Heart right ventricle (tissue), 16 donors: ENCODE results near the gene PPIF. TPM values are rescaled to one million over a fixed set of nuclear protein-coding genes. Genes with fewer than 3 reads are reported as not detected.
"Not testable (repeated sequence)": the region's sequence is repeated elsewhere in the genome, so short reads cannot be mapped to it uniquely, and the experiment has no call there.

ENCODE experiments used
- ATAC-seq, 8 donors: fragments of 200-7000 bp; cut with Tn5 transposase; one replicate each; pipeline ENCODE4 v1.9.1; 2020; ENCODE audit warnings: mild to moderate bottlenecking in 8 of 8, moderate library complexity in 8 of 8, moderate number of reproducible peaks in 1 of 8
- DNase-seq, 2 donors: peaks; one replicate each; pipeline ENCODE4 v3.0.0-alpha.2; 2020
- H3K27ac ChIP-seq, 10 donors: fragments of 200-600 bp; sonication (generic) in 2 of 10; one replicate each; pipeline versions ENCODE4 v1.5.0 to v1.8.0; 2020 to 2022; ENCODE audit warnings: mild to moderate bottlenecking in 3 of 10
- H3K27me3 ChIP-seq, 7 donors: fragments of 200-600 bp; one replicate each; pipeline ENCODE4 v1.8.0; 2021 to 2022; ENCODE audit warnings: mild to moderate bottlenecking in 2 of 7
- H3K36me3 ChIP-seq, 9 donors: fragments of 200-600 bp; sonication (generic) in 1 of 9; one replicate each; pipeline versions ENCODE4 v1.5.0 to v1.8.0; 2020 to 2022; ENCODE audit warnings: mild to moderate bottlenecking in 2 of 9
- H3K4me1 ChIP-seq, 9 donors: fragments of 200-600 bp; sonication (generic) in 1 of 9; one replicate each; pipeline versions ENCODE4 v1.5.0 to v1.8.0; 2020 to 2022; ENCODE audit warnings: mild to moderate bottlenecking in 4 of 9
- H3K4me3 ChIP-seq, 10 donors: fragments of 200-600 bp; sonication (generic) in 2 of 10; one replicate each; pipeline versions ENCODE4 v1.5.0 to v1.8.0; 2020 to 2022; ENCODE audit warnings: mild to moderate bottlenecking in 7 of 10, moderate library complexity in 2 of 10
- H3K9me3 ChIP-seq, 11 donors: fragments of 200-600 bp in 10 of 11; sonication (generic) in 2 of 11; one replicate each; pipeline versions ENCODE4 v1.5.0 to v1.8.0; 2013 to 2022; ENCODE audit warnings: mild to moderate bottlenecking in 2 of 11, control low read depth in 1 of 11, moderate library complexity in 1 of 11
- CTCF ChIP-seq, 9 donors: fragments of 200-600 bp; sonication (generic) in 2 of 9; IDR thresholded peaks; one replicate each; pipeline versions ENCODE4 v1.5.0 to v1.8.0; 2021 to 2022; ENCODE audit warnings: antibody characterized with exemption in 9 of 9, mild to moderate bottlenecking in 5 of 9, moderate library complexity in 1 of 9
- WGBS, 2 donors: extraction: QIAGEN DNeasy Blood & Tissue Kit; methylation state at CpG; one replicate each; pipeline ENCODE4 v1.1.7; 2013; ENCODE audit warnings: inconsistent platforms in 1 of 2; 5-methylcytosine and 5-hydroxymethylcytosine counted together
- intact Hi-C, 10 donors: fragments of 100-400 bp; cut with DNase I; formaldehyde crosslinking; loops; one replicate each; pipeline versions ENCODE4 v1.11.1 to v1.14.2; 2022
- polyA plus RNA-seq, 2 donors: library from polyadenylated mRNA; stranded (reverse); fragments of 200-250 nt; gene quantifications; one replicate each; pipeline ENCODE4 v1.2.3, GENCODE V29; 2013
- total RNA-seq, 10 donors: library from RNA; stranded (reverse); fragmentation: NEBNext Ultra II Directional in 3 of 10; extraction: Animal tissue kit (Norgen Biotek cat#: 25700) in 3 of 10; gene quantifications; one replicate each; pipeline versions ENCODE4 v1.2.1 to v1.2.4, GENCODE V29; 2021 to 2023
- donor health status: Arrhythmogenic right ventricular cardiomyopathy.
- donor health status: ischemic (EF 13 %, LVEDD 7.1; RV severe dilation, severe dysfunction).
- donor health status: healthy with polysubstance abuse.
- donor health status: DM: no; HTN: yes; CAD: no.
- donor health status: DM: no; HTN: no; CAD: no.
- donor health status: ischemic (EF 25% LVEDD 6.9; RV normal size, moderate dysfunction).
- donor health status: ischemic (EF 25% LVEDD 5.7; RV mildly dilated, moderate dysfunction).
- donor health status: healthy.
- donor health status: DM: yes; HTN: yes; CAD: no.
- donor health status: Ischemic cardiomyopathy.
- donor health status: ischemic (EF 35%, LVEDD 5.7; RV mildly dilated, moderate dysfunction).
- donor health status: nonischemic (EF 11% LVEDD 7.7; RV severe dilation, severe dysfunction).
- donor health status: DM: yes; HTN: yes; CAD: no.
- donor health status: PGD.
- donor health status: ischemic (EF 29% LVEDD 5.4; RV normal size, mild dysfunction).
- donor health status: nonischemic (EF 23%, LVEDD 6.1; RV moderate dilation, normal function).

Gene PPIF
- total and polyA plus RNA-seq, 12 donors, result 44.3 to 205 (median 146) TPM

DNA sequence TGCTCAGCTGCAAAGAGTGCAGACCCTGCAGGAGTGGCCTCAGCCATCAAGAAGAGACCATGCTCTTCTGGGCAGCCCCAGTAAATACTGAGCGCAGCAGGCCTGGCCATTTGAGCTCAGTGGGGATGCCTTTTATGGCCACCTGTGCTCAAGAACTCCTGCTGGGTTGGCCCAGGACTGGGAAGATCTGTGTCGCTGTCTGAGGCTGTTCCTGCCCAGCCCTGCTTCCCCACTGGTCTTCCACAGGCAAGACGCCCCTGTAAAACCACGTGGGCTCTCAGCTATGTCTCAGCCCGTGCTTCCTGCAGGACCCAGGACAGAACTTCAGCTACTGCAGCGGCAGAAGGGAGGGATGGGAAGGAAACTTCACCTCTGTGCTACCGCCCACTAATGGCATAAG is 10.5 kb upstream of the PPIF start:
- H3K9me3 ChIP-seq, result peaks cover 0 to 4% (median 0%) of the 10 kb centered on the region in 11 donors
- WGBS, 2 donors, result 72 to 78% methylated on average over 7 of the region's 7 CpGs
- DNase-seq (no peak), ATAC-seq (no peak)
- no peak overlapping the region for H3K27ac ChIP-seq
- H3K27me3 ChIP-seq, result no peaks in the 10 kb centered on the region
- H3K4me1 ChIP-seq, result peaks cover 0 to 9% (median 0%) of the 10 kb centered on the region in 9 donors
- H3K4me3 ChIP-seq, result no peak overlapping the region
- no peak for TF ChIP-seq CTCF (IDR thresholded peaks at IDR 0.05)
- no peaks in the 10 kb centered on the region for H3K36me3 ChIP-seq
- intact Hi-C loops, result no loop called here

DNA sequence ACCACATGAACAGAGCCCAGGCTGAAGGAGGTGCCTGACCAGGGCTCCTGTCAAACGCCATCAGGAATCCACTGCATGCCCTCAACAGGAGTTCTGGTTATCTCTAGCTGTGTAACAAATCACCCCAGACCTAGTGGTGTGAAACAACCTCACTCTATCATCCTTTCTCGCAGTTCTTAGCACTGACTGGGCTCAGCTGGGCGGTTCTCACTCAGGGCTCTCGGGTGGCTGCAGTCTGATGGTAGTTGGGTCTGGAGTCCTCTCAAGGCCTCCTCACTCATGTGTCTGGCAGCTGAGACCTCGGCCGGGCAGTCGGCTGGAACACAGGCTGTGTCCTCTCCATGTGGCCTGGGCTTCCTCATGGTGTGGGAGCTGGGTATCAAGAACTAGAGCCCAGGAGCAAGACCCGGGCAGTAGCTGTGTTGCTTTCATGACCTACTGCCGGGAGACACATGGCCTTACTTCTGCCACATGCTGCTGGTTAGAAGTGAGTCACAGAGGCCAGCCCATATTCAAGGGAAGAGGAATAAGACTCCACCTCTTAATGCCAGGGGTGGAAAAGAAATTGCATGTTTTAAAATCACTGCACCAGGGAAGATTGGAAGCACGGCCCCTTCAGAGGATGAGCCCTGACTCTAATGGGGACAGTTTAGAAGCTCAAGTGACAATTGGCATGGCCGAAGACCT is 9.3 kb upstream of the PPIF start:
- H3K27ac ChIP-seq, intact Hi-C loops, H3K36me3 ChIP-seq, DNase-seq, H3K9me3 ChIP-seq, H3K4me3 ChIP-seq, ATAC-seq, H3K27me3 ChIP-seq: not testable (repeated sequence)
- H3K4me1 ChIP-seq, result peaks cover 0 to 16% (median 0%) of the 10 kb centered on the region in 9 donors
- WGBS, 2 donors, result 93 to 97% methylated on average over 7 of the region's 11 CpGs

GRCh38 chr10:79339266-79339665 is 8.0 kb upstream of the PPIF start:
- 87% methylated on average over 3 of the region's 3 CpGs for WGBS, 2 donors
- H3K4me1 ChIP-seq, result peaks cover 0 to 18% (median 0%) of the 10 kb centered on the region in 9 donors
- TF ChIP-seq CTCF (IDR thresholded peaks at IDR 0.05), result no peak
- H3K36me3 ChIP-seq, result no peaks in the 10 kb centered on the region
- no peaks in the 10 kb centered on the region for H3K9me3 ChIP-seq
- DNase-seq, result no peak
- ATAC-seq, result no peak
- H3K27ac ChIP-seq, result no peak overlapping the region
- no peak overlapping the region for H3K4me3 ChIP-seq
- intact Hi-C loops, result no loop called here
- H3K27me3 ChIP-seq, result no peaks in the 10 kb centered on the region

- intact Hi-C loops, result loop anchor here in 1 of 10 donors (10.0 kb wide), 1 partner anchor 96 kb away; no protein-coding TSS in a partner anchor
- no peak for TF ChIP-seq CTCF (IDR thresholded peaks at IDR 0.05)
- peak in 3 of 8 donors; percentile 30 to 56 (median 39) for ATAC-seq
- Histone ChIP-seq H3K36me3 (no peaks in the 10 kb centered on the region), H3K9me3 (no peaks in the 10 kb centered on the region), H3K27ac (peak overlapping the region in 2 of 10 donors; percentile 18 to 23), H3K27me3 (no peaks in the 10 kb centered on the region), H3K4me1 (peaks cover 0 to 18% (median 0%) of the 10 kb centered on the region in 9 donors), H3K4me3 (no peak overlapping the region)
- no peak for DNase-seq
- 82 to 88% methylated on average over 5 of the region's 5 CpGs for WGBS, 2 donors
Observed at GRCh38 chr10:79340646-79341244, 6.5 kb upstream of the PPIF start.
